B cell (primary cell): ENCODE measurements around the gene TBX10. TPM values are rescaled to one million over a fixed set of nuclear protein-coding genes. Genes with fewer than 3 reads are reported as not detected.

Experiments used
- ATAC-seq: fragments of 200-7000 bp; cut with Tn5 transposase; one replicate; pipeline ENCODE4 v1.10.0; 2021; ENCODE audit warnings: low read depth, mild to moderate bottlenecking, moderate number of reproducible peaks, moderate library complexity
- CTCF ChIA-PET: fragments of 350-600 bp; sonication (Branson Sonifier 250); formaldehyde crosslinking; loops from one replicate; lab custom pipeline; 2021; ENCODE audit warnings: antibody characterized with exemption, inconsistent platforms; lab: Charles Lee
- POLR2A ChIA-PET: fragments of 350-600 bp; sonication (Branson Sonifier 250); formaldehyde crosslinking; loops from one replicate; lab custom pipeline; 2021; ENCODE audit warnings: antibody characterized with exemption; lab: Charles Lee
- DNase-seq: peaks from one replicate; pipeline ENCODE4 v3.0.0; 2013
- H2AFZ ChIP-seq: 2 replicates; pipeline ENCODE4 v1.6.1; 2012; ENCODE audit warnings: mild to moderate bottlenecking, low read depth, low read length; ENCODE audit not compliant: insufficient read depth, poor library complexity, severe bottlenecking
- H3K27ac ChIP-seq, 2 donors: 1 replicate in 1 of 2; 2 replicates in 1 of 2; pipeline ENCODE4 v1.5.1; 2012 to 2013; ENCODE audit warnings: low read length in 2 of 2, mild to moderate bottlenecking in 2 of 2, moderate library complexity in 1 of 2
- H3K27me3 ChIP-seq, 4 experiments: fragments of 200-600 bp in 1 of 4; sonication (generic) in 1 of 4; replicated peaks in 1 of 4; 1 replicate in 2 of 4; 2 replicates in 2 of 4; pipeline versions ENCODE4 v1.6.1 to v1.7.0; 2013 to 2016; ENCODE audit warnings: low read length in 3 of 4, mild to moderate bottlenecking in 2 of 4, mixed read lengths in 1 of 4, moderate library complexity in 1 of 4; ENCODE audit not compliant: insufficient read depth in 4 of 4, control insufficient read depth in 3 of 4; ENCODE audit errors: control extremely low read depth in 1 of 4
- H3K36me3 ChIP-seq, 2 experiments: replicated peaks in 1 of 2; 1 replicate in 1 of 2; 2 replicates in 1 of 2; pipeline versions ENCODE4 v1.6.1 to v1.7.1; 2013; ENCODE audit warnings: low read length in 1 of 2; ENCODE audit not compliant: insufficient read depth in 2 of 2, control insufficient read depth in 1 of 2; ENCODE audit errors: control extremely low read depth in 1 of 2, extremely low read depth in 1 of 2
- H3K4me1 ChIP-seq, 2 donors: fragments of 200-600 bp in 1 of 2; sonication (generic) in 1 of 2; 1 replicate in 1 of 2; 2 replicates in 1 of 2; pipeline versions ENCODE4 v1.5.1 to v1.6.1; 2013 to 2017; ENCODE audit warnings: low read length in 2 of 2; ENCODE audit not compliant: control insufficient read depth in 2 of 2, insufficient read depth in 2 of 2
- H3K4me2 ChIP-seq: replicated peaks from 2 replicates; pipeline ENCODE3; 2012; ENCODE audit warnings: mild to moderate bottlenecking, low read depth, low read length; ENCODE audit not compliant: poor library complexity, severe bottlenecking
- H3K4me3 ChIP-seq, 5 experiments: fragments of 200-600 bp in 1 of 5; sonication (generic) in 1 of 5; 1 replicate in 3 of 5; 2 replicates in 2 of 5; pipeline versions ENCODE4 v1.5.1 to v1.7.0; 2011 to 2016; ENCODE audit warnings: low read length in 4 of 5, mild to moderate bottlenecking in 4 of 5, low read depth in 2 of 5, control low read depth in 1 of 5, moderate library complexity in 1 of 5; ENCODE audit not compliant: insufficient read depth in 1 of 5; ENCODE audit errors: control extremely low read depth in 1 of 5, extremely low read depth in 1 of 5
- H3K79me2 ChIP-seq: fragments of 200-600 bp; sonication (generic); one replicate; pipeline ENCODE4 v1.6.0; 2016; ENCODE audit warnings: low read length; ENCODE audit not compliant: control insufficient read depth, insufficient read depth
- H3K9ac ChIP-seq: fragments of 200-600 bp; sonication (generic); 2 replicates; pipeline ENCODE4 v1.6.1; 2017; ENCODE audit warnings: mild to moderate bottlenecking, low read length, moderate library complexity
- H3K9me3 ChIP-seq, 3 donors: one replicate each; pipeline versions ENCODE4 v1.6.1 to v1.7.1; 2013; ENCODE audit warnings: low read length in 2 of 3; ENCODE audit not compliant: control insufficient read depth in 2 of 3, insufficient read depth in 1 of 3; ENCODE audit errors: control extremely low read depth in 1 of 3
- H4K20me1 ChIP-seq: 2 replicates; pipeline ENCODE4 v1.6.0; 2012; ENCODE audit warnings: mild to moderate bottlenecking, low read length; ENCODE audit not compliant: insufficient read depth, control insufficient read depth, poor library complexity, severe bottlenecking
- H3K27ac Mint-ChIP-seq: one replicate; pipeline ENCODE4 v1.8.0; 2021; ENCODE audit warnings: mixed read lengths
- H3K27me3 Mint-ChIP-seq: one replicate; pipeline ENCODE4 v1.8.0; 2021; ENCODE audit warnings: mixed read lengths
- H3K4me1 Mint-ChIP-seq: one replicate; pipeline ENCODE4 v1.8.0; 2021; ENCODE audit warnings: mixed read lengths
- H3K4me3 Mint-ChIP-seq: one replicate; pipeline ENCODE4 v1.8.0; 2021; ENCODE audit warnings: mixed read lengths
- H3K9me3 Mint-ChIP-seq: one replicate; pipeline ENCODE4 v1.8.0; 2022; ENCODE audit warnings: mixed read lengths; ENCODE audit not compliant: insufficient read depth
- EZH2 ChIP-seq: IDR thresholded peaks from 2 replicates; pipeline ENCODE4 v1.6.1; 2012; ENCODE audit warnings: borderline replicate concordance, low read depth, mild to moderate bottlenecking, moderate library complexity, low read length; ENCODE audit not compliant: insufficient read depth, poor library complexity, severe bottlenecking
- WGBS: methylation state at CpG from one replicate; pipeline ENCODE4 v1.1.5; 2013; ENCODE audit warnings: missing lambda C conversion rate; ENCODE audit not compliant: insufficient coverage; 5-methylcytosine and 5-hydroxymethylcytosine counted together
- intact Hi-C: fragments of 100-400 bp; cut with micrococcal nuclease; formaldehyde crosslinking; loops from one replicate; pipeline ENCODE4 v1.10.0; 2022
- polyA plus RNA-seq: library from polyadenylated mRNA; depleted of rRNA; stranded (reverse); fragments of >200 nt; gene quantifications from 2 replicates; pipeline ENCODE4 v1.2.3, GENCODE V29; 2012
- total RNA-seq, 2 donors: library from RNA; stranded (reverse); fragments of 120-200 nt in 1 of 2; gene quantifications; 1 replicate in 1 of 2; 2 replicates in 1 of 2; pipeline versions ENCODE4 v1.2.3 to v1.2.4, GENCODE V29; 2013 to 2022
- TF ChIP-seq, protein P1 (sequence below): fragments of 200-600 bp; IDR thresholded peaks from one replicate; pipeline ENCODE4 v1.8.0; 2022; ENCODE audit warnings: antibody characterized with exemption, mild to moderate bottlenecking

TBX10 gene
- total and polyA plus RNA-seq, 2 donors (not counting 1 experiment from before 2014, with no cell fraction given), result not detected

DNA sequence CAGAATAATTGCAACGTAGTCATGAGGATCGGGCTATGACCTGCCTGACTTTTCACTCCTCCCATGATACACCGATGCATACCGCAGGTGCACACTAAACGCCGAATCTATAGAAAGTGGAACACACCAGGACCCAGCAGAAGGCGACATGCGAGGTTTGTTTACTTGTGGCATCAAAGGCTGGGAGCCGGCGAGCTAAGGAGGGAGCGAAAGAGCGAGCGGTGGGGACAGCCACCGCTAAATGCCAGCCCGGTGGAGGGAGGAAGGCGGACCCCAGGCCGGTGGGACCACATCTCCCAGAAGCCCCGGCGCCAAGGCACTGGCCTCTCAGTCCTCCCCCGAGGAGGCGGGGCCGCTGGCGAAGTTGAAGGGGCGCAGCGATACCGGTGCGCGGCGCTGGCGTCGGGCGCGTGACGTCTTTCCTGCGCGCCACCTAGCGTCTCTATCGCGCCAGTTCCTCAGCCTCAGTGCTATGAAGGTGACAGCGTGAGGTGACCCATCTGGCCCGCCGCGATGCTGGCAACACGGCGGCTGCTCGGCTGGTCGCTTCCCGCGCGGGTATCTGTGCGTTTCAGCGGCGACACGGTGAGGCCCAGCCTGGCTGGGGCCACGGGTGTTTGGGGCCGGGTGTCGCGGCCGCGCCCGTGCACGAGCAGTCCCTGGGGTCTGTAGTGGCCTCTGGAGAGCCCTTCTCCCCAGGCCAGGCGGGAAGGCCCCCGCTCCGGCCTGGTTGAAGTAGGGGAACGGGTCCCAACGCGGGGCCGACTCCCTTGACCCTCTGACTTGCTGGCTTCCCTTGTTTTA, 32.9 kb downstream of the TBX10 start, which contains the start of gene NDUFV1:
NDUFV1 (plus strand) TSS at position 445 of the 804 bp plus-strand sequence; CDS start at position 514, 69 bp downstream.
- DNase-seq, result peak; percentile 97
- Histone ChIP-seq H3K4me1 (peaks cover 13 to 17% of the 10 kb centered on the region in 2 donors), H3K9ac (peak within 1 kb of the TSS; percentile 87), H3K4me2 (peak within 1 kb of the TSS; percentile 90), H3K27ac (peak within 1 kb of the TSS; percentile 43 to 72), H4K20me1 (no peaks in the 10 kb centered on the region), H3K4me3 (peak within 1 kb of the TSS; percentile 70 to 90 (median 88)), H3K79me2 (peaks cover 26% of the 10 kb centered on the region), H2AFZ (peak within 1 kb of the TSS; percentile 74), H3K27me3 (peaks cover 0 to 16% (median 5%) of the 10 kb centered on the region in 4 experiments), H3K9me3 (no peaks in the 10 kb centered on the region), H3K36me3 (peaks cover 0 to 35% of the 10 kb centered on the region in 2 experiments)
- CTCF ChIA-PET, result interaction anchor here (1.1 to 2.6 kb wide), 3 partner anchors 11 to 34 kb away, joined by 3 to 13 read pairs (median 4); no protein-coding TSS in a partner anchor
- under 1% methylated on average over 69 of the region's 69 CpGs for WGBS
- Mint-ChIP-seq H3K27me3 (peaks cover 18% of the 10 kb centered on the region), H3K27ac (peak within 1 kb of the TSS; percentile 90), H3K4me1 (peaks cover 19% of the 10 kb centered on the region), H3K9me3 (no peaks in the 10 kb centered on the region), H3K4me3 (peak within 1 kb of the TSS; percentile 95)
- POLR2A ChIA-PET, result no interaction called here
- TF ChIP-seq EZH2, result no peak
- TF ChIP-seq, protein P1, sequence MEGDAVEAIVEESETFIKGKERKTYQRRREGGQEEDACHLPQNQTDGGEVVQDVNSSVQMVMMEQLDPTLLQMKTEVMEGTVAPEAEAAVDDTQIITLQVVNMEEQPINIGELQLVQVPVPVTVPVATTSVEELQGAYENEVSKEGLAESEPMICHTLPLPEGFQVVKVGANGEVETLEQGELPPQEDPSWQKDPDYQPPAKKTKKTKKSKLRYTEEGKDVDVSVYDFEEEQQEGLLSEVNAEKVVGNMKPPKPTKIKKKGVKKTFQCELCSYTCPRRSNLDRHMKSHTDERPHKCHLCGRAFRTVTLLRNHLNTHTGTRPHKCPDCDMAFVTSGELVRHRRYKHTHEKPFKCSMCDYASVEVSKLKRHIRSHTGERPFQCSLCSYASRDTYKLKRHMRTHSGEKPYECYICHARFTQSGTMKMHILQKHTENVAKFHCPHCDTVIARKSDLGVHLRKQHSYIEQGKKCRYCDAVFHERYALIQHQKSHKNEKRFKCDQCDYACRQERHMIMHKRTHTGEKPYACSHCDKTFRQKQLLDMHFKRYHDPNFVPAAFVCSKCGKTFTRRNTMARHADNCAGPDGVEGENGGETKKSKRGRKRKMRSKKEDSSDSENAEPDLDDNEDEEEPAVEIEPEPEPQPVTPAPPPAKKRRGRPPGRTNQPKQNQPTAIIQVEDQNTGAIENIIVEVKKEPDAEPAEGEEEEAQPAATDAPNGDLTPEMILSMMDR, result peak; percentile 82
- ATAC-seq, result peak; percentile 99
- intact Hi-C loops, result loop anchor here (1.0 kb wide), 7 partner anchors 8 to 205 kb away; partner anchors contain the start of genes CDK2AP2, GSTP1 and PPP1CA
